Progenitor cell of endocrine pancreas (in vitro differentiated cells): Measurements from ENCODE around the gene WIPF1. TPM values are rescaled to one million over a fixed set of nuclear protein-coding genes. Genes with fewer than 3 reads are reported as not detected.

Source experiments
- DNase-seq: peaks from one replicate; pipeline ENCODE4 v3.0.0; 2021; ENCODE audit warnings: low spot score; ENCODE audit not compliant: unreplicated experiment
- H3K27ac Mint-ChIP-seq: 2 replicates; pipeline ENCODE4 v1.8.0; 2021; ENCODE audit warnings: mild to moderate bottlenecking, moderate library complexity, mixed read lengths
- H3K27me3 Mint-ChIP-seq: 2 replicates; pipeline ENCODE4 v1.8.0; 2021; ENCODE audit warnings: mixed read lengths
- H3K36me3 Mint-ChIP-seq: 2 replicates; pipeline ENCODE4 v1.8.0; 2022; ENCODE audit warnings: mixed read lengths; ENCODE audit not compliant: insufficient read depth
- H3K4me1 Mint-ChIP-seq: 2 replicates; pipeline ENCODE4 v1.8.0; 2021; ENCODE audit warnings: low read depth, mixed read lengths
- H3K4me3 Mint-ChIP-seq: 2 replicates; pipeline ENCODE4 v1.8.0; 2021; ENCODE audit warnings: low read depth, mild to moderate bottlenecking, moderate library complexity, mixed read lengths
- H3K9me3 Mint-ChIP-seq: 2 replicates; pipeline ENCODE4 v1.8.0; 2021; ENCODE audit warnings: low read depth, mixed read lengths
- long read RNA-seq: library from polyadenylated mRNA; unstranded; transcript quantifications from one replicate; pipeline ENCODE4 v2.0.0, GENCODE V29; 2020
- total RNA-seq: library from RNA; stranded (reverse); gene quantifications from 2 replicates; pipeline ENCODE4 v1.2.1, GENCODE V29; 2021
- TF ChIP-seq, protein P1 (sequence below): fragments of 200-600 bp; sonication (generic); IDR thresholded peaks from one replicate; pipeline ENCODE4 v1.5.0; 2021; ENCODE audit warnings: antibody characterized with exemption, mild to moderate bottlenecking; ENCODE audit not compliant: unreplicated experiment

Gene WIPF1, protein sequence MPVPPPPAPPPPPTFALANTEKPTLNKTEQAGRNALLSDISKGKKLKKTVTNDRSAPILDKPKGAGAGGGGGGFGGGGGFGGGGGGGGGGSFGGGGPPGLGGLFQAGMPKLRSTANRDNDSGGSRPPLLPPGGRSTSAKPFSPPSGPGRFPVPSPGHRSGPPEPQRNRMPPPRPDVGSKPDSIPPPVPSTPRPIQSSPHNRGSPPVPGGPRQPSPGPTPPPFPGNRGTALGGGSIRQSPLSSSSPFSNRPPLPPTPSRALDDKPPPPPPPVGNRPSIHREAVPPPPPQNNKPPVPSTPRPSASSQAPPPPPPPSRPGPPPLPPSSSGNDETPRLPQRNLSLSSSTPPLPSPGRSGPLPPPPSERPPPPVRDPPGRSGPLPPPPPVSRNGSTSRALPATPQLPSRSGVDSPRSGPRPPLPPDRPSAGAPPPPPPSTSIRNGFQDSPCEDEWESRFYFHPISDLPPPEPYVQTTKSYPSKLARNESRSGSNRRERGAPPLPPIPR
- 12.9 and 17.3 TPM in 2 replicates for total RNA-seq
- long read RNA-seq, partial matches to known transcripts = 1 of 6 reads
- long read RNA-seq, other reads (novel, unspliced or antisense) = 5 of 6 reads

DNA sequence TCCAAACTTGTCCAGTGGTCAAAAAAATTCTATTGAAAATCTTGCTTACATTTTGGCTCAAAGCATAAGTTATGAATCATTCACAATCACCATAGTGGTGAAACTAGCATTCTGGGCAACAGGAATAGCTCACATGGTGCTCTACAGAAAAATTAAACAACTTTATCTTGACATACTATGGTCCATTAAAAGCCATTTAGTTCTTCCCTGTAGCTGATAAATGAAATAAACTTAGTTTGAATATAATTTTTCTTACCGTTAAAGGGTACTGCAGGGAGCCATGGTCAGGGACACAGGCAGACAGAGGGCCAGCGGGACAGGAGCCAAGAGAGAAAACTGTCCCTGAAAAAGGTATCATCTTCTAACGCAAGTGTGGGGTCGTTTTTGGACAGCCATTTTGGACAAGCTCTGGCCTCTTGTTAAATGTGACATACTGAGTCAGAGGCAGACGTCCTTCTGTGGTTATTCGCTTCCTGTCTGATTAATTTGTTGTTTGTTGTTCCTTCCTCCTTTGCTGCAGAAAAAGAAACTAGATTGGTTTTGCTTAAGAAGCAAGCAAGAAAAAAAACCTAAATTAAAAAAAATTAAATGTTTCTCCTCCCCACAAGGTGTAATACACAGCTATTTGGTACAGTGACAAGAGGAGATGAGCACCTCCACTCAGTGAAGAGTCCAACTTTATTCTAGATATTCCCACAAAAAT is at the start of gene WIPF1:
Gene WIPF1, minus strand, starts transcription at position 460 of the 703 bp plus-strand sequence. CDS start 12,231 bp downstream, outside the sequence.
- no peak within 1 kb of the TSS for H3K27ac Mint-ChIP-seq
- TF ChIP-seq, protein P1, sequence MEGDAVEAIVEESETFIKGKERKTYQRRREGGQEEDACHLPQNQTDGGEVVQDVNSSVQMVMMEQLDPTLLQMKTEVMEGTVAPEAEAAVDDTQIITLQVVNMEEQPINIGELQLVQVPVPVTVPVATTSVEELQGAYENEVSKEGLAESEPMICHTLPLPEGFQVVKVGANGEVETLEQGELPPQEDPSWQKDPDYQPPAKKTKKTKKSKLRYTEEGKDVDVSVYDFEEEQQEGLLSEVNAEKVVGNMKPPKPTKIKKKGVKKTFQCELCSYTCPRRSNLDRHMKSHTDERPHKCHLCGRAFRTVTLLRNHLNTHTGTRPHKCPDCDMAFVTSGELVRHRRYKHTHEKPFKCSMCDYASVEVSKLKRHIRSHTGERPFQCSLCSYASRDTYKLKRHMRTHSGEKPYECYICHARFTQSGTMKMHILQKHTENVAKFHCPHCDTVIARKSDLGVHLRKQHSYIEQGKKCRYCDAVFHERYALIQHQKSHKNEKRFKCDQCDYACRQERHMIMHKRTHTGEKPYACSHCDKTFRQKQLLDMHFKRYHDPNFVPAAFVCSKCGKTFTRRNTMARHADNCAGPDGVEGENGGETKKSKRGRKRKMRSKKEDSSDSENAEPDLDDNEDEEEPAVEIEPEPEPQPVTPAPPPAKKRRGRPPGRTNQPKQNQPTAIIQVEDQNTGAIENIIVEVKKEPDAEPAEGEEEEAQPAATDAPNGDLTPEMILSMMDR = no peak

DNA sequence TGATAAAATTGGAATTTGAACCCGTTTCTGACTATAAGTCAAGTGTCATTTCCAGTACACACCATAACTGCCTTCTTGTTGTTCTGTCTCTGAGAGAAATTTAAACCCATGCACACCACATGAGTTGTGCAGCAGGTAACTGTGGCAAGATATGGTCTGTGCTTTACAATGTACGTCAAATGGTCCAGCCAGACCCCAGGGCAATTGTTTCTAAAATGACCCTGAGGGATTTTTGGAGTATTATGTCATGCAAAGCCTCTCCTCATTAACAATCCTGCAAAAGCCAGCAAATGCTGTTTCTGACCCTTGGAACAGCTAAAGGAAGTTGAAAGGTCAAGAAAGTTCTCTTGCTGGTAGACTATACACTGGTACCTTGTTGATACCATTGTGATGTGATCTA is 47.7 kb upstream of the WIPF1 start:
- DNase-seq = no peak
- Mint-ChIP-seq H3K9me3 (peaks cover 17% of the 10 kb centered on the region), H3K4me3 (no peak overlapping the region), H3K36me3 (peaks cover 6% of the 10 kb centered on the region), H3K27me3 (no peaks in the 10 kb centered on the region), H3K4me1 (no peaks in the 10 kb centered on the region), H3K27ac (no peak overlapping the region)
- TF ChIP-seq, protein P1 = no peak

More for the DNA sequence above, at the start of gene WIPF1:
- DNase-seq = no peak
- H3K27me3 Mint-ChIP-seq = no peaks in the 10 kb centered on the region
- peaks cover 2% of the 10 kb centered on the region for H3K36me3 Mint-ChIP-seq
- H3K4me3 Mint-ChIP-seq = no peak within 1 kb of the TSS
- peaks cover 5% of the 10 kb centered on the region for H3K4me1 Mint-ChIP-seq
- peaks cover 9% of the 10 kb centered on the region for H3K9me3 Mint-ChIP-seq

DNA sequence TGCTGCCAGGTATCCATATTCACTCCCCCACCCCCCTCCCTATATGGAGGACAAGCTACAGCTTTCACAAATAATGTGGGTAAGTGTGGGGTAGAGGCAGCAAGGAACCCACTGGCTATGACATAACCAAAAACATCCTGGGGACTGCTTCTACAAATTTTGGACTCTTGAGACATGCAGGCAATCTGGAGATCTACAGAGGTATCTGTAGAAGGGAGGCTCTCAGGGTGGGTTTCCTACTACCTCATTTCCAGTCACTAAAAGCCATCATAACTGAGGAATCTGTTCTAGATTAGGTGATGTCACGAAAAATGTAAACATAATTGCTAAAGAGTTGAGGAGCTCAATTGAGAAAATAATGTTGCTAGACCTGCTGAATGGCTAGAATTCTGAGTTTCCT is 46.8 kb upstream of the WIPF1 start:
- Mint-ChIP-seq H3K36me3 (peaks cover under 1% of the 10 kb centered on the region), H3K27ac (no peak overlapping the region), H3K4me1 (no peaks in the 10 kb centered on the region), H3K27me3 (no peaks in the 10 kb centered on the region), H3K9me3 (peaks cover 16% of the 10 kb centered on the region), H3K4me3 (no peak overlapping the region)
- TF ChIP-seq, protein P1 = no peak
- no peak for DNase-seq

DNA sequence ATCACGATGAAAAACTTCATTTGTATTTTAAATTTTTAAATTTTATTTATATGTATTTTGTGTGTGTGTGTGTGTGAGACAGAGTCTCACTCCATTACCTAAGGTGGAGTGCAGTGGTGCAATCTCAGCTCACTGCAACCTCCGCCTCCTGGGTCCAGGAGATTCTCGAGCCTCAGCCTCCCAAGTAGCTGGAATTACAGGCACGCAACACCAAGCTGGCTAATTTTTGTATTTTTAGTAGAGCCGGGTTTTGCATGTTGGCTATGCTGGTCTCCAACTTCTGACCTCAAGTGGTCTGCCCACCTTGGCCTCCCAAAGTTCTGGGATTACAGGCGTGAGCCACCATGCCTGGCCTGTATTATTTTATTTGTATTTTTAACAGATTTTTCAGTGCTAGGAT is 45.8 kb upstream of the WIPF1 start:
- Mint-ChIP-seq H3K27ac (no peak overlapping the region), H3K4me3 (no peak overlapping the region), H3K36me3 (no peaks in the 10 kb centered on the region), H3K4me1 (no peaks in the 10 kb centered on the region), H3K27me3 (no peaks in the 10 kb centered on the region), H3K9me3 (peaks cover 12% of the 10 kb centered on the region)
- no peak for DNase-seq
- TF ChIP-seq, protein P1 = no peak

DNA sequence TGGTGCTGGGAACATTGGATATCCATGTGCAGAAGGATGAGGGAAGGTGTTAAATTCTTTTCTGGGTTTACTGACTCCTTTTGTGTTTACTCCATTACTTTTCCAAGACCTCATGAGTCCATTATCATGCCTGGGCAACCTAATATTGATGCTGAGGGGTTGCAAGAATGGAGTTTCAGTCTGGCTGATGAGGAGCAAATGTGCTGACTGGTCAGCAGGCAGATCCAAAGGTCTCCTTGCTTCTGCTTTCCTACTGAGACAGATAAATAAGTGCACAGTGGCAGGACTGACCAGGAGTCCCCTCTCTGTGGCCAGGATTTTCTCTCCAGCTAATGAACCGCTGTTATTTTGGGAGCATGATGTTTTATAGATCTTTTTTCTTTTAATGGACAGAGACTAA is 43.6 kb upstream of the WIPF1 start:
- H3K27me3 Mint-ChIP-seq = no peaks in the 10 kb centered on the region
- no peaks in the 10 kb centered on the region for H3K4me1 Mint-ChIP-seq
- TF ChIP-seq, protein P1 = no peak
- peaks cover 12% of the 10 kb centered on the region for H3K9me3 Mint-ChIP-seq
- H3K4me3 Mint-ChIP-seq = no peak overlapping the region
- no peaks in the 10 kb centered on the region for H3K36me3 Mint-ChIP-seq
- no peak overlapping the region for H3K27ac Mint-ChIP-seq
- no peak for DNase-seq
